Activated naive CD8-positive, alpha-beta T cell (primary cell): ENCODE results near the gene BORA.
"Not testable (repeated sequence)": the region's sequence is repeated elsewhere in the genome, so short reads cannot be mapped to it uniquely, and the experiment has no call there.

Experiments
- H3K27ac Mint-ChIP-seq: one replicate; pipeline ENCODE4 v1.8.0; 2021; ENCODE audit warnings: mixed read lengths
- H3K27me3 Mint-ChIP-seq: one replicate; pipeline ENCODE4 v1.8.0; 2021; ENCODE audit warnings: mixed read lengths
- H3K36me3 Mint-ChIP-seq: one replicate; pipeline ENCODE4 v1.8.0; 2021; ENCODE audit warnings: mixed read lengths
- H3K4me1 Mint-ChIP-seq: one replicate; pipeline ENCODE4 v1.8.0; 2021; ENCODE audit warnings: low read depth, mixed read lengths
- H3K4me3 Mint-ChIP-seq: one replicate; pipeline ENCODE4 v1.8.0; 2021; ENCODE audit warnings: mild to moderate bottlenecking, mixed read lengths
- H3K9me3 Mint-ChIP-seq: one replicate; pipeline ENCODE4 v1.8.0; 2021; ENCODE audit warnings: low read depth, mixed read lengths

Gene BORA

DNA sequence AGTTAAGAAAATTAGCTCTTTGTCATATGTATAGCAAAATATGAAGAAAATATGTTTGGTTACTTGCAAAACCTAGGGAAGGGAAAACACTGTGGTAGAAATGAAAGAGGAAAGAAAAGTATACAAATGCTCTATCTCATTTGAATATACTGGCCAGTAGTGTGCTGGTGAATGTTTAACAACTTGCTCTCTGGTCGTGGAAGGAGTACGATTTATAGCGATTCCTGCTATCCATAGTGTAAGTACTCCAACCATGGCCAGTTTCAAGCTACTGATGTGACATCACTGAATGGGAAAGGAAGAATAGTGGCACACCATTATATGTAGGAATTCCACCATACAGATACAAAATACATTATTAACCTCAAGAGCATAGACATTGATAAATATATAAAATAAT lies 9.3 kb downstream of the BORA start:
- H3K9me3 Mint-ChIP-seq = no peaks in the 10 kb centered on the region
- no peaks in the 10 kb centered on the region for H3K4me1 Mint-ChIP-seq
- H3K27me3 Mint-ChIP-seq = no peaks in the 10 kb centered on the region

DNA sequence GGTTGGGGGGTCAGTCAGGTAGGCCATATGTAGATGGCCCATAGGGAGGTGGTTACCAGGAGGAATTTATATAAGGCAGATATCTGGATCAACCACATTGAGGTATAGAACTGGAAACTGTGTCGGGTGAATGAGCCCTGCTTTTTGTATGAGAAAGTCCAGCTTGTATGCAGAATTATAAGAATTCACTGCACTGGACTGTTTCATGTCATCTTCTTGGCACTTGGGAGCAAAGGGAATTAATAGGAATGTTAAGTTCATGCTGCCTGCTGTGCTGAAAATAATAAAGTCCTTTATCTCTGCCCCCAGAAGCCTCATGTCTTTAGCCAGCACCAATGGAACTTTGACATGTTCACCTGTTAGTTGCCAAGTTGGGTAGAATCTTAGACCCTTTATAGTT lies 12.3 kb downstream of the BORA start:
- Mint-ChIP-seq H3K27me3 (no peaks in the 10 kb centered on the region), H3K4me3 (no peak overlapping the region), H3K9me3 (no peaks in the 10 kb centered on the region), H3K27ac (no peak overlapping the region), H3K36me3 (peaks cover 16% of the 10 kb centered on the region), H3K4me1 (no peaks in the 10 kb centered on the region)

More for the DNA sequence above, 9.3 kb downstream of the BORA start:
- Mint-ChIP-seq H3K36me3 (peaks cover 18% of the 10 kb centered on the region), H3K27ac (no peak overlapping the region), H3K4me3 (no peak overlapping the region)

DNA sequence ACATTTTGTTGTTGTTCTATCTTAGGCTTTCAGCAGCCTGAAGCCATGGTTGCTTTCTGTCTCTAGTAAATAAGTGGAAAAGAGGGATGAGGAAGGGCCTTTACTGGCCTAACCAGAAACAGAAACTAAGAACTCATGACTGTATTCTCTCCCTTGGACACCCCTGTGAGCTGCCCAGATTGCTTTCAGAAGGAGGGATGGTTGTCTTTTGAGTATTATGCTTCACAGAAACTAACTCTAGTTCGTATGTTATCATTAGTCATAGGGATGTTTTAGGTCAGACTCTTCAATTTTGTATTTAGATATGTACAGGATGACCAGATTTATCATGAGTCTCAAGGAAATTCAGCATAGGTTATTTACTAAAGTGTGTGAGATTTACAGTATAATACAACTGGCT lies 17.5 kb downstream of the BORA start:
- no peaks in the 10 kb centered on the region for H3K9me3 Mint-ChIP-seq
- peaks cover 7% of the 10 kb centered on the region for H3K4me1 Mint-ChIP-seq
- no peaks in the 10 kb centered on the region for H3K27me3 Mint-ChIP-seq
- H3K36me3 Mint-ChIP-seq = peaks cover 5% of the 10 kb centered on the region
- no peak overlapping the region for H3K4me3 Mint-ChIP-seq
- no peak overlapping the region for H3K27ac Mint-ChIP-seq

DNA sequence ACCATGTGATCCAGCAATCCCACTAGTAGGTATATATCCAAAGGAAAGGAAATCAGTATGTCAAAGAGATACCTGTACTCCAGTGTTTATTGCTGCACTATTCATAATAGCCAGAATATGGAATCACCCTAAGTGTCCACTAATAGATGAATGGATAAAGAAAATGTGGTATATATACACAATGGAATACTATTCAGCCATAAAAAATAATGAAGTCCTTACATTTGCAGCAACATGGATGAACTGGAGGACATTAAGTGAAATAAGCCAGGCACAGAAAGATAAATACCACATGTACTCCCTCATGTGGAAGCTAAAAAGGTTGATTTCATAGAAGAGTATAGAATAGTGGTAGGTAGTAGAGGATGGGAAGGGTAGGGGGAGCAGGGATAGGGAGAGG lies 23.5 kb downstream of the BORA start:
- no peak overlapping the region for H3K4me3 Mint-ChIP-seq
- no peak overlapping the region for H3K27ac Mint-ChIP-seq
- peaks cover 25% of the 10 kb centered on the region for H3K36me3 Mint-ChIP-seq
- H3K4me1 Mint-ChIP-seq = peaks cover 11% of the 10 kb centered on the region
- no peaks in the 10 kb centered on the region for H3K9me3 Mint-ChIP-seq
- H3K27me3 Mint-ChIP-seq = no peaks in the 10 kb centered on the region

DNA sequence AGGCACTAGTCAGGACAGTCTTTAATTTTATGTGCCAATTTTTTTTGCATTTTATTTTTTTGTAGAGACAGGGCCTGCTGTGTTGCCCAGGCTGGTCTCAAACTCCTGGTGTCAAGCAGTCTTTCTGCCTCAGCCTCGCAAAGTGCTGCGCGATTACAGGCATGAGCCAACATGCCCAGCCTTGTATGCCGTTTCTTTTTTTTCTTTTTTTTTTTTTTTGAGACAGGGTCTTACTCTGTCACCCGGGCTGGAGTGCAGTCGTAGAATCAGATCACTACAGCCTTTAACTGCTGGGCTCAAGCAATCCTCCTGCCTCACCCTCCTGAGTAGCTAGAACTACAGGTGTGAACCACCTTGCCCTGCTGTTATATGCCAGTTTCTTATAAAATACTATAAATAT lies 26.4 kb downstream of the BORA start:
- Mint-ChIP-seq H3K36me3 (peaks cover 27% of the 10 kb centered on the region), H3K4me3 (no peak overlapping the region), H3K27ac (no peak overlapping the region), H3K4me1 (peaks cover 7% of the 10 kb centered on the region), H3K27me3 (no peaks in the 10 kb centered on the region), H3K9me3 (no peaks in the 10 kb centered on the region)

DNA sequence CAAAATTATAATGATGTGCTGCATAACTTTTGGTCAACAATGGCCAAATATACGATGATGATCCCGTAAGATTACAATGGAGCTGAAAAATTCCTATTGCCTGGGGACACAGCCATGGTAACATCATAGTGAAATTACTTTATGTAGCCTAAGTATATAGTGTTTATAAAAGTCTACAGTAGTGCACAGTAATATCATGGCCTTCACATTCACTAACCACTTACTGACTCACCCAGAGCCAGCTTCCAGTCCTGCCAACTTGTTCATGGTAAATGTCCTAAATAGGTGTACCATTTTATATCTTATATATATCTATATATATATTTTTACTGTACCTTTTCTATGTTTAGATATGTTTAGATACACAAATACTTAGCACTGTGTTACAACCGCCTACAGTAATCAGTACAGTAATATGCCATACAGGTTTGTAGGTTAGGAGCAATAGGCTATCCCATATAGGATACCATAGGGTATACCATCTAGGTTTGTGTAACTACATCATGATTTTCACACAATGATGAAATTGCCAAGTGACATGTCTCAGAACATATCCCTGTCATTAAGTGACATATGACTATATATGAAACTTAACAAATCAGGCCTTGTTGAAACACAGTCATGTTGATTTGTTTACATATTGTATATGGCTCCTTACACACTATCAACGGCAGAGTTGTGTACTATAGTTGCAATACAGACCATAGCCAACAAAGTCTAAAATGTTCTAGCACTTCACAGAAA lies 30.2 kb downstream of the BORA start:
- peaks cover 1% of the 10 kb centered on the region for H3K4me1 Mint-ChIP-seq
- H3K27me3 Mint-ChIP-seq = no peaks in the 10 kb centered on the region
- H3K9me3 Mint-ChIP-seq = no peaks in the 10 kb centered on the region
- H3K27ac Mint-ChIP-seq = no peak overlapping the region
- H3K36me3 Mint-ChIP-seq = peaks cover 22% of the 10 kb centered on the region
- H3K4me3 Mint-ChIP-seq = no peak overlapping the region

DNA sequence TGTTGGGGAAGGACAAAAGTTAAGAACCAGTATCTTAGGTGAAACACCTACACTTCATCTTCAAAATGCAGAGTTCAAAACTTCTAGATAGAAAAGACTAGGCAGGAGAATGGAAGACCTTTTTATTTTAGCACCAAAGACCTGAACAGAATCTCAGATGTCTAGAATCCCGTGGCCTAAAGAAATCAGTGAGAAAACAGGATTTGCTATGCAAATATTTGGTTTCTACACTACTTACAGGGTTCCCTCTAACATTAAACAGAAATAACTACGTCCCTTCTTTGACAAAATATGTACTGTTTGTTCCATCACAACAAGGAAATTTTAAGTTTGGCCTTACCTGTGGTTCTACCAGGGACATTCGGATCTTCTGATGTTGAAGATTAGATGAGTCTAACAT lies 32.5 kb downstream of the BORA start:
- Mint-ChIP-seq H3K27me3 (no peaks in the 10 kb centered on the region), H3K4me3 (no peak overlapping the region), H3K27ac (no peak overlapping the region), H3K9me3 (no peaks in the 10 kb centered on the region), H3K36me3 (peaks cover 16% of the 10 kb centered on the region), H3K4me1 (peaks cover 1% of the 10 kb centered on the region)

DNA sequence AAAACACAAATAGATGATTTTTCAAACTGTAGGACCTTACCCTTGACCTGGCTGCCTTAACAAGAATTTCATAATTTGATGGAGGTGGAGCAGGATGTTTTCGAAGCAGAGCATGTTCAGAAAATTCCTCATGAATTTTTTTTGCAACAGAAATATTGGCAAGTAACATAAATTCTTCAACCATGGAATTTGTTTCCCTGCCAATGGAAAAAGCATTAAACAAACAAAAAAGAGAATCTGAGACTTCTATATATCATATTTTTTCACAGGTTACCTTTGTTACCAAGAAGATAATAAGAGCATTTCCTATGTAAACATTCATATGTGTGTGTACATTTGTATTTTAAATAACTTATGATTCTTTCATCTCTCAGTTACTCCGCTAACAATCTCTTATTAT lies 35.7 kb downstream of the BORA start:
- Mint-ChIP-seq H3K4me1 (peaks cover 1% of the 10 kb centered on the region), H3K9me3 (no peaks in the 10 kb centered on the region), H3K4me3 (no peak overlapping the region), H3K27me3 (no peaks in the 10 kb centered on the region), H3K27ac (no peak overlapping the region), H3K36me3 (peaks cover 21% of the 10 kb centered on the region)

DNA sequence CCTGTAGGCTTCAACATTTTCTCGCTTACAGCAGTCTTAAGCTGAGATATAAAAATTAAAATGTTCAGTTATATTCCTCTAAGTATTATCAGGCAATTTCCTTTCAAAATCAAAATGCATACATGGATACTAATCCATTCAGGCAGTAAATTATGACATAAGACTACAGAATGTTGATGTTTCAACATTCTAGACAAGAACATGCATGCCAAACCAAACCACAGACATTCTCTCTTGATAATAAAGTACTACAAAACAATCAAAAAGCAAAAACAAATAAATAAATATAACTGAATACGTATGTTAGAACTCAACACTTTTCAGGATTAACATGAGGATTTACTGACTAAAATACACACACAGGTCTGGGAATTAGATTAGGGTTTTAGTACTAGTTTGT lies 46.3 kb downstream of the BORA start:
- H3K9me3 Mint-ChIP-seq = no peaks in the 10 kb centered on the region
- H3K4me1 Mint-ChIP-seq = peaks cover 23% of the 10 kb centered on the region
- no peaks in the 10 kb centered on the region for H3K27me3 Mint-ChIP-seq
- no peak overlapping the region for H3K4me3 Mint-ChIP-seq
- H3K36me3 Mint-ChIP-seq = peaks cover 11% of the 10 kb centered on the region
- no peak overlapping the region for H3K27ac Mint-ChIP-seq

DNA sequence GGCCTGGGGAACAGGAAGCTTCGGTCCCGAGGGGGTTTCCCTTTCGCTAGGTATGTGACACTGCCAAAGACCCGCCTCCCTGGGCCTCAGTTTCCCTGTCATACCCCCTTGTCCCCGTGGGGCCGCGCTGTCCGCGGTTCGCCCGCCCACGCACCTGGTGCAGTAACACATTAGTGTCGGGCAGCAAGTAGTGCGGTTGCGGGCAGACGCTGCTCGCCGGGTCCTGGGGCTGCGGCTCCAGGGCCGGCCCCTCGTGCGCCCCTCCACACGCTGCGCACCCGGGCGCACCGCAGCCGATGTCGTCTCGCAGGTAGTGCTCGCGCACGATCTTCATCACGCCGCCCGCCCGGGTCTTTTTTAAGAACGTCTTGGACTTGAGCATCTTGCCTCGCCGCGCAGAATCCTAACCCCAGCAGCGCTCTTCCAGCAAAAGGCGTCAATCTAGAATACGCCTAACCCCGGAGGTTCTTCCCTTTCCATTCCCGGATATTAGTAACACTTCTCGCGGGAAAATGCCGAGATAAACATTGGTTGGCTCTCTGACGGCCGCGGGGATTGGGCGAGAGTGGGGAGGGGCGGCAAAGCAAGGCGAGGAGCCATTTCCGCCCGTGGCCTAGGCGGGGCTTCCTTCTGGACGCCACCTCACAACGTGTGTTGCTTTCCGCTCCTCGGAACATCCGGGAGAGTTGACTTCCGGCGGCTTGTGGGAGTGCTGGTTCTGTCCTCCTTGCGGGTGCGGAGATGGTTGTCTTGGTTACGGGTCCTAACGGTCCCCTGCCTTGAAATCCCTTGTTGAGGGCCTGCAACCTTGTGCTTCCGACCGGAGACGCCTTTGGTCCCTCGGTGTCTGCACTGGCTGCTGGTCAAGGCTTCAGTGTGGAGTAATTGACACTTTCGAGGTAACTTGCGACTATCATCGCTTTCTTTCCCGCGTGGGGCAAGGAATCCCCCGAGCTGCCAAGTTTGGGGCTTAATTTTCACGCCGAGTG lies 54.0 kb downstream of the BORA start, which contains the start of the genes DIS3 and PIBF1:
DIS3 (minus strand) TSS at position 450 of the 989 bp plus-strand sequence; CDS start at position 382, 68 bp downstream.
PIBF1 (plus strand) TSS at position 683 of the 989 bp plus-strand sequence. CDS start 1,337 bp downstream, outside the sequence.
- Mint-ChIP-seq H3K4me1 (peaks cover 64% of the 10 kb centered on the region), H3K27ac (peak within 1 kb of the TSS; percentile 98), H3K4me3 (peak within 1 kb of the TSS; percentile 98), H3K9me3 (no peaks in the 10 kb centered on the region), H3K27me3 (no peaks in the 10 kb centered on the region), H3K36me3 (peaks cover 13% of the 10 kb centered on the region)

DNA sequence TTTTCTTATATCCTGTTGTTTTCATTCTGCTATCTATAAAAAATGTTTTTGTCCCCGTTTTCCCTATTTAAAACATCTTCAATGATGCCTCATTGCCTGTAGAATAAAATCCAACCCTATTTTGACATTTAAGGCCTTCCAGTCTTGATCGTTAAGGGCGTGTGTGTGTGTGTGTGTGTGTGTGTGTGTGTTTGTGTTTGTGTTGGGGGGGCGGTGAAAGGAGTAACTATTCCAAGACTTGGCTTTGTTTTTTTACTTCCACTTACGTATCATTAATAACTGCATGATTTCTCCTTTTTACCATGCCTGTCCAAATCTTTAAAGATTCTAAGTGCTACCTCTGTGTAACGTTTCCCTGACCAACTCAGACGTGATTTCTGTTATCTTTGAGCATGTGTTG lies 55.0 kb downstream of the BORA start:
- Mint-ChIP-seq H3K4me1 (peaks cover 55% of the 10 kb centered on the region), H3K27ac (peak overlapping the region; percentile 98), H3K9me3 (no peaks in the 10 kb centered on the region), H3K36me3 (peaks cover 13% of the 10 kb centered on the region), H3K4me3 (peak overlapping the region; percentile 98), H3K27me3 (no peaks in the 10 kb centered on the region)

DNA sequence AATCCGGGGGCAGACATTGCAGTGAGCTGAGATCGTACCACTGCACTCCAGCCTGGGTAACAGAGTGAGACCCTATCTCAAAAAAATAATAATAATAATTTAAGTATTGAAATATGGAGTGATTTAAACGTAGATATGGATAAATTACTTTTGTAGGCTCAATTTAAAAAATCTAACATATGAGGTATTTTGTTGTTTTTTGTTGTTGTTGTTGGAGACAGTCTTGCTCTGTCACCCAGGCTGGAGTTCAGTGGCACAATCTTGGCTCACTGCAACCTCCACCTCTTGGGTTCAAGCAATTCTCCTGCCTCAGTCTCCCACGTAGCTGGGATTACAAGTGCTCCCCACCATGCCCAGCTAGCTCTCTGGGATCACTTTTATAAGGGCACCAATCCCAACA lies 57.0 kb downstream of the BORA start:
- H3K4me3 Mint-ChIP-seq = peak overlapping the region; percentile 15
- H3K27ac Mint-ChIP-seq, H3K9me3 Mint-ChIP-seq, H3K27me3 Mint-ChIP-seq: not testable (repeated sequence)
- H3K4me1 Mint-ChIP-seq = peaks cover 44% of the 10 kb centered on the region
- H3K36me3 Mint-ChIP-seq = peaks cover 13% of the 10 kb centered on the region

DNA sequence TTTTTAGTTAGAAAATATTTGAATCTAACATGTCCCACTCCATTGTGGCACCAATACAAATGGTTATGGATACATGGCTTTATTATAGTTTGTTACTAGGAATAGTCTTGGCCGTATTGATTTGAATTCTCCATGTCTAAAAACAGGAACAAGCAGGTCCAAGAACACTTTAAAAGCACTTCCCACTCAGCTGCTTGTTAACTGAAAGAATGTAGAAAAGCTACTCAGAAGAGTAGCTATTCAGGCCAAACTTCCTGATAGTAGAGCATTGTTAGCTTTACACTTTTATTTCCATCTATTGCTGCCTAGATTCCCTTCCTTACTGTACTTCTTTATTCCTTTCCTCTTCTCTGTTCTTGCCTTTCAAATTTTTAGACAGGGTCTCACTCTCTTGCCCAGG lies 61.1 kb downstream of the BORA start:
- Mint-ChIP-seq H3K27ac (no peak overlapping the region), H3K4me1 (peaks cover 26% of the 10 kb centered on the region), H3K27me3 (no peaks in the 10 kb centered on the region), H3K4me3 (no peak overlapping the region), H3K9me3 (no peaks in the 10 kb centered on the region), H3K36me3 (peaks cover 21% of the 10 kb centered on the region)

DNA sequence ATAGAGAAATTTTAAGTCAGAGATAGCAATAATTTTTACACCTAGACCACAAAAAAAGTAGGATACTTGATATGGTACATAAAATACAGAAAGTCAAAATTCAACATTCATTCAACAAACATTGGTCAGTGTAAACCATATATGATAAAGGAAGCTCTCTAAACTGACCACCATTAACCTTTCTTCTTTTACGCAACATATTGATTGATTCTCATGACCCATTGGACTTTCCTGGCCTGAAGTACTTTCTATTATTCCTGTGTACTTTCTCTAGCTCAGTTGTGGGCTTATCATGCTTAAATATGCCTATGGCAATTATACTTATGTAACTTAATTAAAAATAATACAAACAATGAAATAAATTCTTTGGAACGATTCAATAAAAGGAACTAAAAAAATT lies 64.9 kb downstream of the BORA start:
- Mint-ChIP-seq H3K27me3 (no peaks in the 10 kb centered on the region), H3K4me3 (no peak overlapping the region), H3K36me3 (peaks cover 26% of the 10 kb centered on the region), H3K27ac (no peak overlapping the region), H3K4me1 (peaks cover 11% of the 10 kb centered on the region), H3K9me3 (no peaks in the 10 kb centered on the region)

DNA sequence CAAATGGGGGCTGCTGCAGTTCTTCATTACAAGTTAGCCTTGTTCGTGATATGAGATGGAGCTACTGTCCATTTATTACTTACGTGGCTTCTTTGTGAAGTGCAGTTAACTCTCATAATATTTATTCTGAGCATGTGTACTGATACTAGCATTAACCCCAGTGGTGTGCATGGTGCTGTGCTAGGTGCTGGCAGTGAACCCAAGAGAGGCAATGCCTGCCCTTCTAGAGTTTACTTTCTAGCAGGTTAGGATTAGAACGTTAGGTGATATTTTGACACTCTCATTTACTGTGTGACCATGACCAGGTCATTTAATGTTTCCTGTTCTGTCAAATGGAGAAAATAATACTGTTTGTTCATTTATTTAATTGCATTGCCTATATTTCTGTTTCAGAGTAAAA lies 71.1 kb downstream of the BORA start:
- peaks cover 18% of the 10 kb centered on the region for H3K36me3 Mint-ChIP-seq

More for the DNA sequence above, 71.1 kb downstream of the BORA start:
- H3K27ac Mint-ChIP-seq = no peak overlapping the region
- H3K4me3 Mint-ChIP-seq = no peak overlapping the region
- no peaks in the 10 kb centered on the region for H3K9me3 Mint-ChIP-seq
- peaks cover 10% of the 10 kb centered on the region for H3K4me1 Mint-ChIP-seq
- H3K27me3 Mint-ChIP-seq = no peaks in the 10 kb centered on the region
